IMR-90 (cell line): ENCODE data around the gene ZNF592. TPM values are rescaled to one million over a fixed set of nuclear protein-coding genes. Genes with fewer than 3 reads are reported as not detected.
A peak's percentile ranks its signal among the peaks of the same experiment; 100 is the strongest.

Source experiments
- ATAC-seq: fragments of 200-7000 bp; cut with Tn5 transposase; 2 replicates; pipeline ENCODE4 v1.9.1; 2020; ENCODE audit warnings: low read depth, mild to moderate bottlenecking, moderate library complexity
- BruUV-seq: library from RNA; stranded (reverse); fragments of 400-500 nt; replicated peaks from 2 replicates; lab custom pipeline; 2021; lab: Mats Ljungman, UMichigan
- CTCF ChIA-PET: fragments of 300-600 bp; formaldehyde crosslinking; extraction: SDS; loops from one replicate; lab custom pipeline; 2021; ENCODE audit warnings: antibody characterized with exemption; lab: Yijun Ruan, JAX
- POLR2A ChIA-PET: fragments of 300-600 bp; sonication (Branson Sonifier 250); formaldehyde crosslinking; loops from one replicate; lab custom pipeline; 2022; ENCODE audit warnings: antibody characterized with exemption; ENCODE audit not compliant: unreplicated experiment; lab: Charles Lee
- DNase-seq: peaks from one replicate; pipeline ENCODE4 v3.0.0; 2013
- H2AFZ ChIP-seq: replicated peaks from 2 replicates; pipeline ENCODE3; 2013; ENCODE audit warnings: low read length, mild to moderate bottlenecking; ENCODE audit not compliant: poor library complexity
- H2AK5ac ChIP-seq: 2 replicates; pipeline ENCODE4 v1.6.1; 2013; ENCODE audit warnings: low read depth, low read length, inconsistent platforms
- H2AK9ac ChIP-seq: replicated peaks from 2 replicates; pipeline ENCODE3; 2013; ENCODE audit warnings: mild to moderate bottlenecking, low read depth, low read length, moderate library complexity; ENCODE audit not compliant: poor library complexity
- H2BK120ac ChIP-seq: 2 replicates; pipeline ENCODE4 v1.6.1; 2013; ENCODE audit warnings: low read depth, low read length, inconsistent platforms
- H2BK15ac ChIP-seq: 3 replicates; pipeline ENCODE4 v1.6.1; 2013; ENCODE audit warnings: low read depth, low read length, inconsistent platforms
- H2BK20ac ChIP-seq: 2 replicates; pipeline ENCODE4 v1.6.1; 2013; ENCODE audit warnings: low read depth, mild to moderate bottlenecking, inconsistent platforms, low read length, moderate library complexity
- H2BK5ac ChIP-seq: 2 replicates; pipeline ENCODE4 v1.6.1; 2013; ENCODE audit warnings: mild to moderate bottlenecking, low read depth, low read length, inconsistent platforms; ENCODE audit not compliant: poor library complexity, severe bottlenecking
- H3K14ac ChIP-seq: replicated peaks from 2 replicates; pipeline ENCODE4 v1.6.1; 2013; ENCODE audit warnings: low read depth, low read length, inconsistent platforms
- H3K18ac ChIP-seq: 2 replicates; pipeline ENCODE4 v1.6.1; 2013; ENCODE audit warnings: low read depth, low read length, control low read depth
- H3K23ac ChIP-seq: 2 replicates; pipeline ENCODE4 v1.6.1; 2013; ENCODE audit warnings: low read depth, low read length, inconsistent platforms
- H3K27ac ChIP-seq: 2 replicates; pipeline ENCODE4 v1.5.1; 2013; ENCODE audit warnings: mild to moderate bottlenecking, control low read depth, low read length; ENCODE audit not compliant: insufficient read depth
- H3K27me3 ChIP-seq: 2 replicates; pipeline ENCODE4 v1.6.1; 2013; ENCODE audit warnings: low read length; ENCODE audit not compliant: control insufficient read depth, insufficient read depth
- H3K36me3 ChIP-seq: 2 replicates; pipeline ENCODE4 v1.6.1; 2013; ENCODE audit warnings: low read length, mixed read lengths; ENCODE audit not compliant: control insufficient read depth, insufficient read depth
- H3K4ac ChIP-seq: 2 replicates; pipeline ENCODE4 v1.6.1; 2013; ENCODE audit warnings: low read depth, low read length, inconsistent platforms
- H3K4me1 ChIP-seq: 2 replicates; pipeline ENCODE4 v1.6.1; 2013; ENCODE audit warnings: low read length, mixed read lengths; ENCODE audit not compliant: control insufficient read depth, insufficient read depth
- H3K4me2 ChIP-seq: 2 replicates; pipeline ENCODE4 v1.6.1; 2013; ENCODE audit warnings: low read depth, mild to moderate bottlenecking, control low read depth, low read length, moderate library complexity
- H3K4me3 ChIP-seq: 2 replicates; pipeline ENCODE4 v1.5.1; 2013; ENCODE audit warnings: low read depth, mild to moderate bottlenecking, control low read depth, low read length, moderate library complexity; ENCODE audit not compliant: insufficient read depth
- H3K56ac ChIP-seq: 2 replicates; pipeline ENCODE4 v1.6.1; 2013; ENCODE audit warnings: low read length, inconsistent platforms; ENCODE audit not compliant: insufficient read depth; ENCODE audit errors: extremely low read depth
- H3K79me1 ChIP-seq, 2 experiments: 2 replicates each; pipeline ENCODE4 v1.6.1; 2013; ENCODE audit warnings: low read length in 2 of 2, inconsistent platforms in 1 of 2, low read depth in 1 of 2
- H3K9ac ChIP-seq: 2 replicates; pipeline ENCODE4 v1.6.1; 2013; ENCODE audit warnings: low read depth, low read length, control low read depth
- H3K9me1 ChIP-seq: 2 replicates; pipeline ENCODE4 v1.6.1; 2013; ENCODE audit warnings: low read length, inconsistent platforms; ENCODE audit not compliant: insufficient read depth
- H3K9me3 ChIP-seq: 2 replicates; pipeline ENCODE4 v1.6.1; 2013; ENCODE audit warnings: low read length; ENCODE audit not compliant: control insufficient read depth, insufficient read depth
- H4K20me1 ChIP-seq: 2 replicates; pipeline ENCODE4 v1.6.1; 2013; ENCODE audit warnings: low read length, inconsistent platforms; ENCODE audit not compliant: insufficient read depth
- H4K5ac ChIP-seq: 2 replicates; pipeline ENCODE4 v1.6.1; 2013; ENCODE audit warnings: mild to moderate bottlenecking, low read depth, low read length, control low read depth
- H4K8ac ChIP-seq, 2 experiments: 2 replicates each; pipeline ENCODE4 v1.6.1; 2013; ENCODE audit warnings: low read depth in 2 of 2, low read length in 2 of 2, control low read depth in 1 of 2, inconsistent platforms in 1 of 2
- H4K91ac ChIP-seq: 2 replicates; pipeline ENCODE4 v1.6.1; 2013; ENCODE audit warnings: low read depth, low read length, inconsistent platforms; ENCODE audit not compliant: insufficient read depth
- BHLHE40 ChIP-seq: fragments of 150-350 bp; IDR thresholded peaks from 2 replicates; pipeline ENCODE4 v1.6.1; 2016; ENCODE audit warnings: mild to moderate bottlenecking, low read depth, low read length
- CEBPB ChIP-seq: IDR thresholded peaks from 2 replicates; pipeline ENCODE4 v1.6.1; 2012; ENCODE audit warnings: low read depth, low read length, improper control_type of control experiment
- MAFK ChIP-seq: IDR thresholded peaks from 2 replicates; pipeline ENCODE4 v1.6.1; 2012; ENCODE audit warnings: low read depth, low read length, improper control_type of control experiment
- MAZ ChIP-seq: IDR thresholded peaks from 2 replicates; pipeline ENCODE4 v1.6.1; 2012; ENCODE audit warnings: low read depth, mild to moderate bottlenecking, low read length, improper control_type of control experiment, moderate library complexity, borderline replicate concordance
- MXI1 ChIP-seq: IDR thresholded peaks from 2 replicates; pipeline ENCODE4 v1.6.1; 2012; ENCODE audit warnings: low read depth, mild to moderate bottlenecking, low read length, moderate library complexity, borderline replicate concordance
- NFE2L2 ChIP-seq: fragments of 150-350 bp; IDR thresholded peaks from 2 replicates; pipeline ENCODE4 v1.6.1; 2016; ENCODE audit warnings: low read depth, mild to moderate bottlenecking, low read length
- POLR2A ChIP-seq: IDR thresholded peaks from 2 replicates; pipeline ENCODE4 v1.6.1; 2012; ENCODE audit warnings: mild to moderate bottlenecking, low read depth, low read length
- RAD21 ChIP-seq: IDR thresholded peaks from 2 replicates; pipeline ENCODE4 v1.6.1; 2012; ENCODE audit warnings: low read length, improper control_type of control experiment
- RCOR1 ChIP-seq: IDR thresholded peaks from 2 replicates; pipeline ENCODE4 v1.6.1; 2012; ENCODE audit warnings: mild to moderate bottlenecking, low read length, improper control_type of control experiment; ENCODE audit not compliant: insufficient replicate concordance
- RFX5 ChIP-seq: IDR thresholded peaks from 2 replicates; pipeline ENCODE4 v1.8.0; 2012; ENCODE audit warnings: low read depth, mild to moderate bottlenecking, low read length, moderate library complexity
- SMC3 ChIP-seq: fragments of 150-350 bp; IDR thresholded peaks from 2 replicates; pipeline ENCODE4 v1.6.1; 2016; ENCODE audit warnings: low read depth, mild to moderate bottlenecking, antibody characterized with exemption, low read length, moderate library complexity
- WGBS, 2 experiments: methylation state at CpG; one replicate each; pipeline versions ENCODE4 v1.1.5 to v1.1.7; 2013; ENCODE audit warnings: missing lambda C conversion rate in 2 of 2; ENCODE audit not compliant: insufficient read length in 1 of 2; ENCODE audit errors: extremely low coverage in 2 of 2; 5-methylcytosine and 5-hydroxymethylcytosine counted together
- dilution Hi-C: fragments of 300-500 bp; cut with HindIII; formaldehyde crosslinking; loops from one replicate; pipeline ENCODE4 v1.14.3; 2018; ENCODE audit warnings: low sequenced_read_pairs; ENCODE audit not compliant: unreplicated experiment
- in situ Hi-C: fragments of 300-500 bp; cut with MboI; formaldehyde crosslinking; loops from 3 replicates; pipeline ENCODE4 v1.14.3; 2019; ENCODE audit warnings: low sequenced_read_pairs, inconsistent platforms, mixed read lengths
- intact Hi-C: fragments of 100-400 bp; cut with micrococcal nuclease; formaldehyde crosslinking; loops from 2 replicates; pipeline ENCODE4 v1.10.0; 2022
- polyA plus RNA-seq, 3 experiments: library from polyadenylated mRNA; depleted of rRNA; stranded (reverse); fragments of >200 nt; gene quantifications; 2 replicates each; pipeline ENCODE4 v1.2.3, GENCODE V29; 2012; ENCODE audit warnings: low replicate concordance in 1 of 3
- total RNA-seq: library from RNA; depleted of rRNA; stranded (reverse); fragments of >200 nt; gene quantifications from 2 replicates; pipeline ENCODE4 v1.2.3, GENCODE V29; 2012
- TF ChIP-seq, protein P1 (sequence below): conservative IDR thresholded peaks from 2 replicates; pipeline ENCODE4 v1.5.1; 2012; ENCODE audit warnings: mild to moderate bottlenecking, low read depth, low read length, improper control_type of control experiment
- TF ChIP-seq, protein P2 (sequence below): fragments of 150-350 bp; IDR thresholded peaks from 2 replicates; pipeline ENCODE4 v1.6.1; 2016; ENCODE audit warnings: low read depth, mild to moderate bottlenecking, low read length, moderate library complexity, borderline replicate concordance

ZNF592 gene
- total and polyA plus RNA-seq, 2 of the 4 experiments (the other 2 are of a cell fraction), result 4.3 to 10.2 TPM

DNA sequence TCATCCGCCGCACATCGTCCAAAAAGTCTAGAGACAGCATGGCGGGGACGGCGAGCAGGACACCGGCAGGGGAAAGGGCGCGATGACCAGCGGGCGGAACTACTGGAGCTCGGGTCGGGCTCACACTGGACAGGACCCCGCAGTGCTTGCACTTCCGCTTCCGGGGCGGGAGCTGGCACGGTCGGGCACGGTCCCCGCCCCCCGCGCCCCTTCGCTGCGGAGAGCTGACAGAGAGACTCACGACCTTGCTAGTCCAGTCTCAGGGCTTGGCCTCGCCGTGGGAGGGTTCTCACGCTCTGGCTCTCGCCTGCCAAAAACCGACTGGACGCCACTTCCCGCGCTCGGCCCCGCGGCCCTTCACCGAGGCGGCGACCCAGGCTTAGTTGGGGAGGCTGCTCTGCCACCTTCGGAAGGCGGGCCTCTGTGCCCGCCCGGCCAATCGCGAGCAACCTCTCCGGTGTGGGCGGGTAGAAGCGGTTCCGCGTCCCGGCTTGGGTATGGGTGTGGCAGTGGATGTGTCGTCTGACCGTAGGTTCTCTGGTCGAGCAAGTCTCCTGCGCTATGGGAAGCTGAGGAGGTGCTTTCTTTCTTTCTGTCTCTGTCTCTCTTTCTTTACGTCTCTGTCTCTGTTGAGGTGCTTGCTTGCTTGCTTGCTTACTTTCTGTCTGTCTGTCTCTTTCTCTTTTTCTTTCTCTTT is 32.2 kb upstream of the ZNF592 start, which contains the start of gene SEC11A:
Gene SEC11A, minus strand, starts transcription at position 104 of the 697 bp plus-strand sequence. Its CDS starts 64 bp downstream, at position 40.
- BruUV-seq, result no TSS peak
- H2AFZ ChIP-seq, result peak within 1 kb of the TSS; percentile 99
- peaks cover 7 to 24% of the 10 kb centered on the region in 2 experiments for H3K79me1 ChIP-seq
- H3K4me2 ChIP-seq, result peak within 1 kb of the TSS; percentile 100
- peaks cover under 1% of the 10 kb centered on the region; the same call in 1 of the 2 replicates for H3K36me3 ChIP-seq
- peak within 1 kb of the TSS; percentile 98 for H3K23ac ChIP-seq
- no peak within 1 kb of the TSS; the same call in 2 of the 3 replicates for H2BK15ac ChIP-seq
- peak within 1 kb of the TSS; percentile 94 for H3K4ac ChIP-seq
- peak within 1 kb of the TSS; percentile 94 for H4K91ac ChIP-seq
- H4K20me1 ChIP-seq, result peaks cover 20% of the 10 kb centered on the region; the same call in 1 of the 2 replicates
- H3K9me3 ChIP-seq, result no peaks in the 10 kb centered on the region
- TF ChIP-seq RCOR1 (no peak), SMC3 (peak; percentile 2; the same call in 1 of the 2 replicates), MXI1 (peak; percentile 86), POLR2A (peak; percentile 74), CEBPB (no peak), MAZ (peak; percentile 75; the same call in 1 of the 2 replicates), NFE2L2 (0 out of 2 replicates have a peak, but pooled peaks have one; percentile 2), MAFK (no peak), BHLHE40 (peak; percentile 84), RAD21 (peak; percentile 31), RFX5 (no peak; the same call in 1 of the 2 replicates)
- TF ChIP-seq, protein P1, sequence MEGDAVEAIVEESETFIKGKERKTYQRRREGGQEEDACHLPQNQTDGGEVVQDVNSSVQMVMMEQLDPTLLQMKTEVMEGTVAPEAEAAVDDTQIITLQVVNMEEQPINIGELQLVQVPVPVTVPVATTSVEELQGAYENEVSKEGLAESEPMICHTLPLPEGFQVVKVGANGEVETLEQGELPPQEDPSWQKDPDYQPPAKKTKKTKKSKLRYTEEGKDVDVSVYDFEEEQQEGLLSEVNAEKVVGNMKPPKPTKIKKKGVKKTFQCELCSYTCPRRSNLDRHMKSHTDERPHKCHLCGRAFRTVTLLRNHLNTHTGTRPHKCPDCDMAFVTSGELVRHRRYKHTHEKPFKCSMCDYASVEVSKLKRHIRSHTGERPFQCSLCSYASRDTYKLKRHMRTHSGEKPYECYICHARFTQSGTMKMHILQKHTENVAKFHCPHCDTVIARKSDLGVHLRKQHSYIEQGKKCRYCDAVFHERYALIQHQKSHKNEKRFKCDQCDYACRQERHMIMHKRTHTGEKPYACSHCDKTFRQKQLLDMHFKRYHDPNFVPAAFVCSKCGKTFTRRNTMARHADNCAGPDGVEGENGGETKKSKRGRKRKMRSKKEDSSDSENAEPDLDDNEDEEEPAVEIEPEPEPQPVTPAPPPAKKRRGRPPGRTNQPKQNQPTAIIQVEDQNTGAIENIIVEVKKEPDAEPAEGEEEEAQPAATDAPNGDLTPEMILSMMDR, result no peak
- TF ChIP-seq, protein P2, sequence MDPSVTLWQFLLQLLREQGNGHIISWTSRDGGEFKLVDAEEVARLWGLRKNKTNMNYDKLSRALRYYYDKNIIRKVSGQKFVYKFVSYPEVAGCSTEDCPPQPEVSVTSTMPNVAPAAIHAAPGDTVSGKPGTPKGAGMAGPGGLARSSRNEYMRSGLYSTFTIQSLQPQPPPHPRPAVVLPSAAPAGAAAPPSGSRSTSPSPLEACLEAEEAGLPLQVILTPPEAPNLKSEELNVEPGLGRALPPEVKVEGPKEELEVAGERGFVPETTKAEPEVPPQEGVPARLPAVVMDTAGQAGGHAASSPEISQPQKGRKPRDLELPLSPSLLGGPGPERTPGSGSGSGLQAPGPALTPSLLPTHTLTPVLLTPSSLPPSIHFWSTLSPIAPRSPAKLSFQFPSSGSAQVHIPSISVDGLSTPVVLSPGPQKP, result peak; percentile 62; the same call in 1 of the 2 replicates
- H3K9ac ChIP-seq, result peak within 1 kb of the TSS; percentile 95
- peak within 1 kb of the TSS; percentile 33 to 98 for H4K8ac ChIP-seq
- intact Hi-C loops, result loop anchor here (1.0 to 5.0 kb wide), 3 partner anchors 31 to 212 kb away; no protein-coding TSS in a partner anchor
- peak within 1 kb of the TSS; percentile 81 for H2BK120ac ChIP-seq
- H3K4me3 ChIP-seq, result peak within 1 kb of the TSS; percentile 88
- dilution Hi-C loops, result no loop called here
- peak within 1 kb of the TSS; percentile 79; the same call in 1 of the 2 replicates for H2AK5ac ChIP-seq
- peak within 1 kb of the TSS; percentile 30 for H2BK20ac ChIP-seq
- 0% methylated on average over 25 of the region's 57 CpGs; no CpG with 5 or more reads in 1 of the 2 experiments for WGBS, 2 experiments
- no peaks in the 10 kb centered on the region for H3K27me3 ChIP-seq
- peak within 1 kb of the TSS; percentile 97 for H2BK5ac ChIP-seq
- peak within 1 kb of the TSS; percentile 92 for H3K56ac ChIP-seq
- peak within 1 kb of the TSS; percentile 98 for H4K5ac ChIP-seq
- H3K18ac ChIP-seq, result peak within 1 kb of the TSS; percentile 89
- no peaks in the 10 kb centered on the region; the same call in 1 of the 2 replicates for H3K9me1 ChIP-seq
- peak within 1 kb of the TSS; percentile 94 for H2AK9ac ChIP-seq
- ATAC-seq, result peak; percentile 99
- in situ Hi-C loops, result no loop called here
- DNase-seq, result peak; percentile 92
- POLR2A ChIA-PET, result interaction anchor here (0.7 to 1.1 kb wide), 2 partner anchors 9 to 73 kb away, joined by 4 to 5 read pairs; no protein-coding TSS in a partner anchor
- CTCF ChIA-PET, result interaction anchor here (0.6 to 0.7 kb wide), 2 partner anchors 31 to 119 kb away, joined by 3 read pairs; no protein-coding TSS in a partner anchor
- peaks cover 2% of the 10 kb centered on the region; the same call in 1 of the 2 replicates for H3K4me1 ChIP-seq
- H3K27ac ChIP-seq, result peak within 1 kb of the TSS; percentile 98
- peak within 1 kb of the TSS; percentile 95 for H3K14ac ChIP-seq
